Caco-2 (cell line): ENCODE data around the gene BRINP1. TPM values are rescaled to one million over a fixed set of nuclear protein-coding genes. Genes with fewer than 3 reads are reported as not detected.

Source experiments
- BruUV-seq: library from RNA; stranded (reverse); fragments of 400-500 nt; replicated peaks from 2 replicates; lab custom pipeline; 2021; lab: Mats Ljungman, UMichigan
- CTCF ChIA-PET: fragments of 300-600 bp; sonication (Branson Sonifier 250); formaldehyde crosslinking; loops from one replicate; lab custom pipeline; 2022; ENCODE audit warnings: antibody characterized with exemption; lab: Charles Lee
- POLR2A ChIA-PET: fragments of 300-600 bp; sonication (Branson Sonifier 250); formaldehyde crosslinking; loops from one replicate; lab custom pipeline; 2022; ENCODE audit warnings: antibody characterized with exemption; lab: Charles Lee
- DNase-seq, 2 experiments: peaks; one replicate each; pipeline versions ENCODE4 v3.0.0 to v3.0.0-alpha.2; 2020 to 2022
- H3K27me3 ChIP-seq: replicated peaks from 2 replicates; pipeline ENCODE4 v1.6.0; 2011; ENCODE audit warnings: low read length; ENCODE audit not compliant: control insufficient read depth, insufficient read depth
- H3K36me3 ChIP-seq: 2 replicates; pipeline ENCODE4 v1.5.1; 2011; ENCODE audit warnings: low read length; ENCODE audit not compliant: control insufficient read depth, insufficient read depth
- H3K4me1 ChIP-seq: fragments of 250-450 bp; sonication (Bioruptor Pico); 2 replicates; pipeline ENCODE4 v1.5.1; 2020; ENCODE audit warnings: mild to moderate bottlenecking
- H3K4me3 ChIP-seq: 2 replicates; pipeline ENCODE4 v1.5.1; 2011; ENCODE audit warnings: low read depth, mild to moderate bottlenecking, control low read depth, low read length
- H3K9me3 ChIP-seq: fragments of 250-450 bp; sonication (Bioruptor Pico); 2 replicates; pipeline ENCODE4 v1.5.1; 2020; ENCODE audit warnings: mild to moderate bottlenecking, moderate library complexity
- H3K27ac Mint-ChIP-seq: one replicate; pipeline ENCODE4 v1.8.0; 2022; ENCODE audit warnings: mixed read lengths; ENCODE audit not compliant: unreplicated experiment
- H3K27me3 Mint-ChIP-seq: one replicate; pipeline ENCODE4 v1.8.0; 2022; ENCODE audit warnings: mixed read lengths; ENCODE audit not compliant: insufficient read depth, unreplicated experiment
- H3K36me3 Mint-ChIP-seq: one replicate; pipeline ENCODE4 v1.8.0; 2022; ENCODE audit warnings: mild to moderate bottlenecking, mixed read lengths; ENCODE audit not compliant: insufficient read depth, unreplicated experiment
- H3K4me1 Mint-ChIP-seq: one replicate; pipeline ENCODE4 v1.8.0; 2022; ENCODE audit warnings: low read depth, mixed read lengths; ENCODE audit not compliant: unreplicated experiment
- H3K4me3 Mint-ChIP-seq: one replicate; pipeline ENCODE4 v1.8.0; 2022; ENCODE audit warnings: mild to moderate bottlenecking, moderate library complexity, mixed read lengths; ENCODE audit not compliant: unreplicated experiment
- H3K9me3 Mint-ChIP-seq: one replicate; pipeline ENCODE4 v1.8.0; 2022; ENCODE audit warnings: mixed read lengths; ENCODE audit not compliant: unreplicated experiment
- CTCF ChIP-seq, 2 experiments: fragments of 200-600 bp in 1 of 2; IDR thresholded peaks; 1 replicate in 1 of 2; 2 replicates in 1 of 2; pipeline versions ENCODE4 v1.5.1 to v1.8.0; 2011 to 2022; ENCODE audit warnings: antibody characterized with exemption in 1 of 2, control low read depth in 1 of 2, inconsistent platforms in 1 of 2, low read depth in 1 of 2, low read length in 1 of 2, mild to moderate bottlenecking in 1 of 2, moderate library complexity in 1 of 2; ENCODE audit not compliant: insufficient read depth in 1 of 2, severe bottlenecking in 1 of 2, unreplicated experiment in 1 of 2
- intact Hi-C: fragments of 100-400 bp; cut with micrococcal nuclease; formaldehyde crosslinking; loops from one replicate; pipeline ENCODE4 v1.10.0; 2022; ENCODE audit not compliant: unreplicated experiment
- total RNA-seq: library from RNA; stranded (reverse); gene quantifications from 2 replicates; pipeline ENCODE4 v1.2.3, GENCODE V29; 2022

The BRINP1 gene
- total RNA-seq, 1 experiment from 2014 or later: not detected

DNA sequence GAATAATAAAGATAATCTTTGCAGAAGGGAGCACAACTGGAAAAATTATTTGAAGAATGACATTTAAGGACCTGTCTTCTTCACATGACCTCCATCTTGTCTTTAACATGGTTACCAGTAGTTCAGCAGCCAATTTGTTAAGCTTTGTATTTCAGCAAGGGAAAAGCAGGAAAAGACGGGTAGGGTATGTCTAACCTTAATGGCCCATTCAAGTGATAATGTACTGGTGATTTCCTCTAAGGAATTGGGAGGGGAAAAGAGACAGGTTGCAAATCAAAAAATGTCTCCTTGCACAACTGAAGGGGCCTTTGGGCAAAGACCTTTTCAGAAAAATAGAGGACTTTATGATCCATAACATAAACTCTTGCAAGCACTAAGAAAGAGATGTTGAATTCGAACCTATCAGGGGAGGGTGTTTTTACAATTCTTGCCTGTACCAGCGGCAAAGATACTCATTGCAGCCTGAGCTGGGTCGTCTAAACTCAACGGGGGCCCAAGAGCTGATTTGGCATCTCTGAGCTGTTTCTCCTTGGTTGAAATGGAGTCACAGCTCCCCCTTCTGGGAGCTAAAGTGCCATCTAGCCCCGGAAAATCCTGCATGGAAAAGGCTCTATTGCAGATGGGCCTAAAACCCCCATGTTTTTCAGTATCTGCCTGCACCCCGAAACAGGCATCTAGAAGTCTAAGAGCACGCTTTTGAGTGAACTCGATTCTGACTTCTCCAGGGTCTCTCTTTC, 3.8 kb downstream of the BRINP1 start:
- Mint-ChIP-seq H3K9me3 (no peaks in the 10 kb centered on the region), H3K4me3 (no peak overlapping the region), H3K27me3 (peaks cover 10% of the 10 kb centered on the region), H3K36me3 (no peaks in the 10 kb centered on the region), H3K27ac (no peak overlapping the region), H3K4me1 (no peaks in the 10 kb centered on the region)
- peak; percentile 43 to 52 for TF ChIP-seq CTCF (IDR thresholded peaks at IDR 0.05; ENCODE audit: insufficient read depth in 1 of 2, low read depth in 1 of 2, low read length in 1 of 2, severe bottlenecking in 1 of 2, unreplicated experiment in 1 of 2)
- H3K36me3 ChIP-seq: no peaks in the 10 kb centered on the region
- DNase-seq: peak; percentile 38 to 40
- intact Hi-C loops: loop anchor here (5.0 kb wide), 3 partner anchors 843 to 1583 kb away; no protein-coding TSS in a partner anchor
- no peaks in the 10 kb centered on the region for H3K9me3 ChIP-seq
- CTCF ChIA-PET: interaction anchor here (0.9 to 1.0 kb wide), 2 partner anchors 81 to 769 kb away, joined by 3 to 7 read pairs; no protein-coding TSS in a partner anchor
- H3K27me3 ChIP-seq: no peaks in the 10 kb centered on the region
- no peaks in the 10 kb centered on the region for H3K4me1 ChIP-seq
- BruUV-seq: no TSS peak
- POLR2A ChIA-PET: no interaction called here
- no peak overlapping the region for H3K4me3 ChIP-seq

GRCh38 chr9:119360237-119360636, 9.0 kb downstream of the BRINP1 start:
- Mint-ChIP-seq H3K36me3 (no peaks in the 10 kb centered on the region), H3K9me3 (no peaks in the 10 kb centered on the region), H3K27ac (no peak overlapping the region), H3K4me3 (no peak overlapping the region), H3K4me1 (no peaks in the 10 kb centered on the region), H3K27me3 (peaks cover 7% of the 10 kb centered on the region)
- intact Hi-C loops: no loop called here
- no peaks in the 10 kb centered on the region for H3K36me3 ChIP-seq
- H3K4me3 ChIP-seq: no peak overlapping the region
- no peak for DNase-seq
- TF ChIP-seq CTCF (IDR thresholded peaks at IDR 0.05; ENCODE audit: insufficient read depth in 1 of 2, low read depth in 1 of 2, low read length in 1 of 2, severe bottlenecking in 1 of 2, unreplicated experiment in 1 of 2): no peak
- no peaks in the 10 kb centered on the region for H3K27me3 ChIP-seq
- H3K4me1 ChIP-seq: no peaks in the 10 kb centered on the region
- no peaks in the 10 kb centered on the region for H3K9me3 ChIP-seq
- no TSS peak for BruUV-seq
- CTCF ChIA-PET: no interaction called here
- POLR2A ChIA-PET: no interaction called here

GRCh38 chr9:119357336-119358096, 11.7 kb downstream of the BRINP1 start:
- intact Hi-C loops: no loop called here
- DNase-seq: no peak
- Mint-ChIP-seq H3K27me3 (no peaks in the 10 kb centered on the region), H3K27ac (no peak overlapping the region), H3K9me3 (no peaks in the 10 kb centered on the region), H3K4me3 (no peak overlapping the region), H3K4me1 (no peaks in the 10 kb centered on the region), H3K36me3 (no peaks in the 10 kb centered on the region)
- no peaks in the 10 kb centered on the region for H3K9me3 ChIP-seq
- POLR2A ChIA-PET: no interaction called here
- no TSS peak for BruUV-seq
- TF ChIP-seq CTCF (IDR thresholded peaks at IDR 0.05; ENCODE audit: insufficient read depth in 1 of 2, low read depth in 1 of 2, low read length in 1 of 2, severe bottlenecking in 1 of 2, unreplicated experiment in 1 of 2): no peak
- CTCF ChIA-PET: no interaction called here
- no peaks in the 10 kb centered on the region for H3K36me3 ChIP-seq
- no peak overlapping the region for H3K4me3 ChIP-seq
- H3K4me1 ChIP-seq: no peaks in the 10 kb centered on the region
- no peaks in the 10 kb centered on the region for H3K27me3 ChIP-seq
